HCT116 (cell line): Measurements from ENCODE around the gene OMP. TPM values are rescaled to one million over a fixed set of nuclear protein-coding genes. Genes with fewer than 3 reads are reported as not detected.

Experiments
- ATAC-seq: fragments of 200-7000 bp; cut with Tn5 transposase; 2 replicates; pipeline ENCODE4 v1.9.1; 2020; ENCODE audit warnings: mild to moderate bottlenecking, moderate library complexity
- BruUV-seq: library from RNA; stranded (reverse); fragments of 400-500 nt; replicated peaks from 2 replicates; lab custom pipeline; 2021; lab: Mats Ljungman, UMichigan
- CTCF ChIA-PET: fragments of 300-600 bp; sonication (Branson Sonifier 250); formaldehyde crosslinking; loops from one replicate; lab custom pipeline; 2021; ENCODE audit warnings: antibody characterized with exemption; lab: Charles Lee
- POLR2A ChIA-PET: fragments of 300-600, 350-600 bp; sonication (Branson Sonifier 250); formaldehyde crosslinking; loops from one replicate; lab custom pipeline; 2021; ENCODE audit warnings: antibody characterized with exemption; lab: Charles Lee
- RAD21 ChIA-PET, 2 experiments: fragments of 300-600 bp; sonication (Branson Sonifier 250); formaldehyde crosslinking; loops; one replicate each; lab custom pipeline; 2023; ENCODE audit warnings: low total read pairs in 2 of 2; ENCODE audit not compliant: uncharacterized antibody in 2 of 2, unreplicated experiment in 2 of 2, low non-redundant PET in 1 of 2; lab: Charles Lee
- DNase-seq: peaks from one replicate; pipeline ENCODE4 v3.0.0-alpha.2; 2010; ENCODE audit warnings: low read depth, low spot score
- H2AFZ ChIP-seq: fragments of 200-600 bp; shearing (Covaris generic), sonication (generic); 2 replicates; pipeline ENCODE4 v1.6.1; 2017; ENCODE audit warnings: low read depth, mixed run types, mixed read lengths, antibody characterized with exemption, low read length; ENCODE audit not compliant: poor library complexity, severe bottlenecking
- H3K27ac ChIP-seq: 2 replicates; pipeline ENCODE4 v1.5.1; 2012; ENCODE audit warnings: low read depth, low read length
- H3K27me3 ChIP-seq: fragments of 200-600 bp; sonication (generic); 2 replicates; pipeline ENCODE4 v1.6.1; 2016; ENCODE audit warnings: mixed run types, low read length, mixed read lengths; ENCODE audit not compliant: insufficient read depth
- H3K36me3 ChIP-seq, 2 experiments: fragments of 200-500 bp in 1 of 2; fragments of 200-600 bp in 1 of 2; sonication (Bioruptor generic) in 1 of 2; sonication (generic) in 1 of 2; 2 replicates each; pipeline versions ENCODE4 v1.5.1 to v1.6.1; 2014 to 2016; ENCODE audit warnings: low read length in 2 of 2, inconsistent platforms in 1 of 2, mixed read lengths in 1 of 2, mixed run types in 1 of 2; ENCODE audit not compliant: insufficient read depth in 2 of 2, control insufficient read depth in 1 of 2
- H3K4me1 ChIP-seq, 2 experiments: fragments of 200-600 bp in 1 of 2; sonication (generic) in 1 of 2; 2 replicates each; pipeline versions ENCODE4 v1.5.1 to v1.6.1; 2012 to 2017; ENCODE audit warnings: low read length in 2 of 2, inconsistent platforms in 1 of 2, mild to moderate bottlenecking in 1 of 2, mixed read lengths in 1 of 2, mixed run types in 1 of 2, moderate library complexity in 1 of 2; ENCODE audit not compliant: insufficient read depth in 2 of 2, control insufficient read depth in 1 of 2
- H3K4me2 ChIP-seq: fragments of 200-600 bp; sonication (generic); 2 replicates; pipeline ENCODE4 v1.6.1; 2017; ENCODE audit warnings: mixed run types, low read length, mixed read lengths
- H3K4me3 ChIP-seq, 2 experiments: fragments of 200-600 bp in 1 of 2; sonication (generic) in 1 of 2; replicated peaks in 1 of 2; 2 replicates each; pipeline ENCODE4 v1.5.1; 2011 to 2016; ENCODE audit warnings: low read length in 2 of 2, control low read depth in 1 of 2, low read depth in 1 of 2, mild to moderate bottlenecking in 1 of 2, mixed read lengths in 1 of 2, mixed run types in 1 of 2
- H3K79me2 ChIP-seq: fragments of 200-600 bp; sonication (generic); 2 replicates; pipeline ENCODE4 v1.6.1; 2017; ENCODE audit warnings: mild to moderate bottlenecking, mixed run types, low read length, moderate library complexity, mixed read lengths; ENCODE audit not compliant: insufficient read depth
- H3K9ac ChIP-seq: fragments of 200-600 bp; sonication (generic); 2 replicates; pipeline ENCODE4 v1.6.1; 2016; ENCODE audit warnings: low read length, mixed read lengths
- H3K9me2 ChIP-seq: fragments of 200-600 bp; sonication (generic), shearing (Covaris generic); 2 replicates; pipeline ENCODE4 v1.6.1; 2017; ENCODE audit warnings: mixed run types, mild to moderate bottlenecking, moderate library complexity; ENCODE audit not compliant: insufficient read depth
- H3K9me3 ChIP-seq, 2 experiments: fragments of 200-500 bp in 1 of 2; fragments of 200-600 bp in 1 of 2; sonication (Bioruptor generic) in 1 of 2; sonication (generic) in 1 of 2; 2 replicates each; pipeline ENCODE4 v1.6.1; 2014 to 2017; ENCODE audit warnings: low read length in 2 of 2, mixed read lengths in 2 of 2, inconsistent platforms in 1 of 2, low read depth in 1 of 2, mild to moderate bottlenecking in 1 of 2, mixed run types in 1 of 2, moderate library complexity in 1 of 2; ENCODE audit not compliant: control insufficient read depth in 1 of 2, insufficient read depth in 1 of 2
- H4K20me1 ChIP-seq: fragments of 200-600 bp; sonication (generic), shearing (Covaris generic); 2 replicates; pipeline ENCODE4 v1.6.1; 2017; ENCODE audit warnings: mixed run types, mild to moderate bottlenecking, moderate library complexity; ENCODE audit not compliant: insufficient read depth
- ATF3 ChIP-seq: IDR thresholded peaks from 2 replicates; pipeline ENCODE4 v1.6.1; 2012
- CEBPB ChIP-seq: IDR thresholded peaks from 2 replicates; pipeline ENCODE4 v1.6.1; 2012; ENCODE audit warnings: low read depth
- ELF1 ChIP-seq: IDR thresholded peaks from 2 replicates; pipeline ENCODE4 v1.6.1; 2012; ENCODE audit warnings: low read depth, borderline replicate concordance
- EZH2 ChIP-seq: fragments of 200-600 bp; sonication (generic); IDR thresholded peaks from 2 replicates; pipeline ENCODE4 v1.6.1; 2017; ENCODE audit warnings: antibody characterized with exemption, mixed run types
- JUND ChIP-seq: IDR thresholded peaks from 2 replicates; pipeline ENCODE4 v1.6.1; 2012
- POLR2AphosphoS5 ChIP-seq: IDR thresholded peaks from 2 replicates; pipeline ENCODE4 v1.6.1; 2011; ENCODE audit warnings: mild to moderate bottlenecking, low read depth, low read length, moderate library complexity
- RAD21 ChIP-seq: IDR thresholded peaks from 2 replicates; pipeline ENCODE4 v1.6.1; 2012; ENCODE audit warnings: low read depth, mild to moderate bottlenecking
- ZBTB33 ChIP-seq: IDR thresholded peaks from 2 replicates; pipeline ENCODE4 v1.6.1; 2011; ENCODE audit warnings: mild to moderate bottlenecking, low read length, moderate library complexity; ENCODE audit not compliant: insufficient replicate concordance; ENCODE audit errors: extremely low read depth
- intact Hi-C: fragments of 100-400 bp; cut with micrococcal nuclease; formaldehyde crosslinking; loops from 2 replicates; pipeline ENCODE4 v1.10.0; 2022
- total RNA-seq: library from RNA; stranded (reverse); gene quantifications from one replicate; pipeline ENCODE4 v1.2.1, GENCODE V29; 2021; ENCODE audit not compliant: unreplicated experiment

The OMP gene
- total RNA-seq, 1 experiment from 2014 or later = not detected

DNA sequence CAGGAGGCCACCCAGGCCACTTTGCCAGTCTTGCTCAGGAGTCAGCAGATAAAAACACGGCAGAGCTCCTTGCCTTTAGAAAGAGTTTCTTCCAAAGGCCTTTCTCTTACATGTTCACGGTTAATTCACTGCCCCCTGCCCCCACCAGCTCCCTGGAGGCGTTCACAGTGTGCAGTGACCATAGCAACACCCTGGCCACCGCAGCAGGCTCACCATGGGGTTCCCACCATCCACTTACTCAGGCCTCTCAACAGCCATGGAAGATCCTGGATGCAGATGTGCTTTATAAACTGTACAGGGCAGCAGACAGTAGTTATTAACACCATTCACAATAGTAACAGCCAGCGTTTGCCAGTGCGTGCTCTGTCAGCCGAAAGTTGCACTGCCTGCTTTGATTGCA is 14.9 kb downstream of the OMP start:
- Histone ChIP-seq H3K4me2 (no peak overlapping the region), H3K27me3 (no peaks in the 10 kb centered on the region), H3K9ac (no peak overlapping the region), H3K4me3 (no peak overlapping the region), H2AFZ (no peak overlapping the region), H3K27ac (no peak overlapping the region), H3K9me2 (no peaks in the 10 kb centered on the region), H4K20me1 (no peaks in the 10 kb centered on the region), H3K79me2 (no peaks in the 10 kb centered on the region), H3K36me3 (no peaks in the 10 kb centered on the region), H3K9me3 (no peaks in the 10 kb centered on the region), H3K4me1 (peaks cover 4 to 13% of the 10 kb centered on the region in 2 experiments; a peak in 3 of 4 replicates)
- no peak for ATAC-seq
- ChIA-PET RAD21 (interaction anchor here in 1 of 2 experiments (0.6 kb wide), 1 partner anchor 11 kb away, joined by 4 read pairs; no protein-coding TSS in a partner anchor), CTCF (interaction anchor here (1.0 kb wide), 1 partner anchor 9 kb away, joined by 4 read pairs; no protein-coding TSS in a partner anchor), POLR2A (interaction anchor here (0.6 kb wide), 1 partner anchor 11 kb away, joined by 4 read pairs; no protein-coding TSS in a partner anchor)
- TF ChIP-seq POLR2AphosphoS5 = no peak
- TF ChIP-seq CEBPB = no peak
- TF ChIP-seq ATF3 = no peak
- TF ChIP-seq ZBTB33 = no peak
- TF ChIP-seq JUND = no peak
- no peak for TF ChIP-seq EZH2
- no peak for TF ChIP-seq RAD21
- no peak for TF ChIP-seq ELF1
- BruUV-seq = no TSS peak
- intact Hi-C loops = no loop called here
- DNase-seq = no peak
